ENCODE data around the gene KIAA1755.

- TF ChIP-seq EZH2phosphoT487 (IDR thresholded peaks at IDR 0.05; ENCODE audit: borderline replicate concordance, low read length) = no peak
- no peak for TF ChIP-seq CTCF (conservative IDR thresholded peaks at IDR 0.05; ENCODE audit: low read depth, low read length)
Measured at GRCh38 chr20:38248133-38248532, 12.4 kb downstream of the KIAA1755 start.

All from PC-3 (cell line).